ENCODE results near the gene FBXO3.

DNA sequence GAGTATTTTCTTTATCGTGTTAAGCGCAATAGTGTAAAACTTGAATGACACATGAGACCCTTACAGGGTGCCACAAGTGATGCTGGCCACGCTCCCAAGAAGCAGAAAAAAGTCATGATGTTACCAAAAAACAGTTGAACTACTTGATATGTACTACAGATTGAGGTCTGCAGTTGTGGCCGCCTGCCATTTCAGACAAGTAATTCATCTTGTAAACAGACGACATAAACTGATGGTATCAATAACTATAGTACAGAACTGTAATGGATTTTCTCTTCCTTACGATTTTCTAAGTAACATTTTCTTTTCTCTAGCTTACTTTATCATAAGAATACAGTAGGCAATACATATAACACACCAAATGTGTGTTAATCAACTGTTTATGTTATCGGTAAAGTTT lies 43.6 kb downstream of the FBXO3 start:
- TF ChIP-seq, protein P1, sequence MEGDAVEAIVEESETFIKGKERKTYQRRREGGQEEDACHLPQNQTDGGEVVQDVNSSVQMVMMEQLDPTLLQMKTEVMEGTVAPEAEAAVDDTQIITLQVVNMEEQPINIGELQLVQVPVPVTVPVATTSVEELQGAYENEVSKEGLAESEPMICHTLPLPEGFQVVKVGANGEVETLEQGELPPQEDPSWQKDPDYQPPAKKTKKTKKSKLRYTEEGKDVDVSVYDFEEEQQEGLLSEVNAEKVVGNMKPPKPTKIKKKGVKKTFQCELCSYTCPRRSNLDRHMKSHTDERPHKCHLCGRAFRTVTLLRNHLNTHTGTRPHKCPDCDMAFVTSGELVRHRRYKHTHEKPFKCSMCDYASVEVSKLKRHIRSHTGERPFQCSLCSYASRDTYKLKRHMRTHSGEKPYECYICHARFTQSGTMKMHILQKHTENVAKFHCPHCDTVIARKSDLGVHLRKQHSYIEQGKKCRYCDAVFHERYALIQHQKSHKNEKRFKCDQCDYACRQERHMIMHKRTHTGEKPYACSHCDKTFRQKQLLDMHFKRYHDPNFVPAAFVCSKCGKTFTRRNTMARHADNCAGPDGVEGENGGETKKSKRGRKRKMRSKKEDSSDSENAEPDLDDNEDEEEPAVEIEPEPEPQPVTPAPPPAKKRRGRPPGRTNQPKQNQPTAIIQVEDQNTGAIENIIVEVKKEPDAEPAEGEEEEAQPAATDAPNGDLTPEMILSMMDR (IDR thresholded peaks at IDR 0.05), result no peak
- TF ChIP-seq EP300 (IDR thresholded peaks at IDR 0.05) (no peak), POLR2A (IDR thresholded peaks at IDR 0.05) (no peak)

Data from tibial nerve (tissue), 4 donors.